Measurements from ENCODE around the gene CRABP1.
"Not testable (repeated sequence)": the region's sequence is repeated elsewhere in the genome, so short reads cannot be mapped to it uniquely, and the experiment has no call there.

The CRABP1 gene

DNA sequence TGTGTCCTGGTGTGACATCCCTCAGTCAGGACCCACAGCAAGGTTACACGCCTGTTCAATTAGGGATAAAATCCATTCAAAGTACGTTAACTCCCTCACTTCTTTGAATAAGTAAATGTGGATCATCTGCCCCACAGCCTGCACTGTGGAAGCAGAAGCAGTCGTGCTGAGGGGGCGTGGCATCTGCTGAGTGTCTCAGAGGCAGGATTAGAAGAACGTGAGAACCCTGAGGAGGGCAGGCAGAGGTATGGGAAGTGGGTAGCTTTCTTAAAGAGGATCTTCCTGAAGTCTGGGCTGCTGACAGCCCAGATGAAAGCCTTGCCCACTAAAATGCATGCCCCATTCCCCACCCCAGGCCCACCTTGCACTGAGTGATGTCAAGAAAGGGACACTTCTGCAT is 28.5 kb downstream of the CRABP1 start:
- no peak for DNase-seq (ENCODE audit: low spot score)
- TF ChIP-seq, protein P1, sequence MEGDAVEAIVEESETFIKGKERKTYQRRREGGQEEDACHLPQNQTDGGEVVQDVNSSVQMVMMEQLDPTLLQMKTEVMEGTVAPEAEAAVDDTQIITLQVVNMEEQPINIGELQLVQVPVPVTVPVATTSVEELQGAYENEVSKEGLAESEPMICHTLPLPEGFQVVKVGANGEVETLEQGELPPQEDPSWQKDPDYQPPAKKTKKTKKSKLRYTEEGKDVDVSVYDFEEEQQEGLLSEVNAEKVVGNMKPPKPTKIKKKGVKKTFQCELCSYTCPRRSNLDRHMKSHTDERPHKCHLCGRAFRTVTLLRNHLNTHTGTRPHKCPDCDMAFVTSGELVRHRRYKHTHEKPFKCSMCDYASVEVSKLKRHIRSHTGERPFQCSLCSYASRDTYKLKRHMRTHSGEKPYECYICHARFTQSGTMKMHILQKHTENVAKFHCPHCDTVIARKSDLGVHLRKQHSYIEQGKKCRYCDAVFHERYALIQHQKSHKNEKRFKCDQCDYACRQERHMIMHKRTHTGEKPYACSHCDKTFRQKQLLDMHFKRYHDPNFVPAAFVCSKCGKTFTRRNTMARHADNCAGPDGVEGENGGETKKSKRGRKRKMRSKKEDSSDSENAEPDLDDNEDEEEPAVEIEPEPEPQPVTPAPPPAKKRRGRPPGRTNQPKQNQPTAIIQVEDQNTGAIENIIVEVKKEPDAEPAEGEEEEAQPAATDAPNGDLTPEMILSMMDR (IDR thresholded peaks at IDR 0.05; ENCODE audit: borderline replicate concordance, control extremely low read depth, extremely low read depth, insufficient read depth, missing control alignments) = no peak
- in situ Hi-C loops (cut with MboI; ENCODE audit: low sequenced_read_pairs, unreplicated experiment) = no loop called here

DNA sequence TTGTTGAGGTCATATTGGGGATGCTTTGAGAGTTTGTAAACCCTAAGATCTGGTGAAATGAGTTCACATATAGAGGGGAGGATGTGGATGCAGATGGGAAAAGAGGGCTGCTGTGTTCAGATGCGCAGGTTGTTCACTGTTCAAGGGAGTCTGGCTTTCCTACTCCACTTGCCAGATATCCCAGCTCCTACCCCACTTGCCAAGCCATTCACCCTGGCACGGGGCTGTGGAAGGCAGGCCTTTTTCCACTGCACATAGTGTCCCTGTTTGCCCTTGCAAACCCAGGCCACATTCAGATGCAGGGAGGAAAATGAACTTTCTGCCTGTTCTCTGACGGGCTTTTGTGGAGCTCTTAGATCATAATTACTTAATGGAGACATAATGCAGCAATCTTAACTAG is 29.0 kb downstream of the CRABP1 start:
- TF ChIP-seq, protein P1 (IDR thresholded peaks at IDR 0.05; ENCODE audit: borderline replicate concordance, control extremely low read depth, extremely low read depth, insufficient read depth, missing control alignments) = no peak
- DNase-seq (ENCODE audit: low spot score) = no peak
- in situ Hi-C loops (cut with MboI; ENCODE audit: low sequenced_read_pairs, unreplicated experiment) = no loop called here

DNA sequence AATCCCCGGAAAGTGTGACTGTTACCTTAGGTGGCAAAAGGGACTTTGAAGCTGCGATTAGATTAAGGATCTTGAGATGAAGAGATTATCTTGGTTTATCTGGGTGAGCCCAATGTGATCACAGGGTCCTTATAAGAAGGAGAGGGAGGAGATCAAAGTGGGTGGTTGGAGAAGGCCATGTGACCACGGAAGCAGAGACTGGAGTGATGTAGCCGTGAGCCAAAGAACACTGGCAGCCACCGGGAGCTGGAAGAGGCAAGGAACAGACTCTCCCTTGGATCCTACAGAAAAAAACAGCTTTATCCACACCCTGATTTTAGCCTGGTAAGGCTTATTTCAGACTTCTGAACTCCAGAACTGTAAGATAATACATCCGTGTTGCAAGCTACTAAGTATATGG is 29.9 kb downstream of the CRABP1 start:
- in situ Hi-C loops (cut with MboI; ENCODE audit: low sequenced_read_pairs, unreplicated experiment) = no loop called here

DNA sequence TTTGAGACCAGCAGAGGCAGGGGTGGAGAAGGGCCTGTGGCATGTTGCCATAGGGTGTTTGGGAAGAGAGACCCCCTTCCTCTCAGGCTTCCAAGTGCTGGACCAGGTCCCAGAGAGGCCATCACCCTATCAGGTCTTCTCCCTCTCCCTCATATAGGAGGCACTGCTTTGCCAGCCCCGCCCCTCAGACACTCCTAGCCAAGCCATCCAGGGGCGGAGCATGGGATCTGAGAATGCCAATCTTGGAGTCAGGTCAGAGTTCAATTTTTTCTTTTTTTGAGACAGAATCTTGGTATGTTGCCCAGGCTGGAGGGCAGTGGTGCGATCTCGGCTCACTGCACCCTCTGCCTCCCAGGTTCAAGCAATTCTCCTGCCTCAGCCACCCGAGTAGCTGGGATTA is 32.7 kb downstream of the CRABP1 start:
- DNase-seq (ENCODE audit: low spot score) = no peak
- TF ChIP-seq, protein P1 (IDR thresholded peaks at IDR 0.05; ENCODE audit: borderline replicate concordance, control extremely low read depth, extremely low read depth, insufficient read depth, missing control alignments) = no peak
- in situ Hi-C loops (cut with MboI; ENCODE audit: low sequenced_read_pairs, unreplicated experiment) = no loop called here

More for the DNA sequence above, 29.9 kb downstream of the CRABP1 start:
- TF ChIP-seq, protein P1 (IDR thresholded peaks at IDR 0.05; ENCODE audit: borderline replicate concordance, control extremely low read depth, extremely low read depth, insufficient read depth, missing control alignments) = no peak
- no peak for DNase-seq (ENCODE audit: low spot score)

DNA sequence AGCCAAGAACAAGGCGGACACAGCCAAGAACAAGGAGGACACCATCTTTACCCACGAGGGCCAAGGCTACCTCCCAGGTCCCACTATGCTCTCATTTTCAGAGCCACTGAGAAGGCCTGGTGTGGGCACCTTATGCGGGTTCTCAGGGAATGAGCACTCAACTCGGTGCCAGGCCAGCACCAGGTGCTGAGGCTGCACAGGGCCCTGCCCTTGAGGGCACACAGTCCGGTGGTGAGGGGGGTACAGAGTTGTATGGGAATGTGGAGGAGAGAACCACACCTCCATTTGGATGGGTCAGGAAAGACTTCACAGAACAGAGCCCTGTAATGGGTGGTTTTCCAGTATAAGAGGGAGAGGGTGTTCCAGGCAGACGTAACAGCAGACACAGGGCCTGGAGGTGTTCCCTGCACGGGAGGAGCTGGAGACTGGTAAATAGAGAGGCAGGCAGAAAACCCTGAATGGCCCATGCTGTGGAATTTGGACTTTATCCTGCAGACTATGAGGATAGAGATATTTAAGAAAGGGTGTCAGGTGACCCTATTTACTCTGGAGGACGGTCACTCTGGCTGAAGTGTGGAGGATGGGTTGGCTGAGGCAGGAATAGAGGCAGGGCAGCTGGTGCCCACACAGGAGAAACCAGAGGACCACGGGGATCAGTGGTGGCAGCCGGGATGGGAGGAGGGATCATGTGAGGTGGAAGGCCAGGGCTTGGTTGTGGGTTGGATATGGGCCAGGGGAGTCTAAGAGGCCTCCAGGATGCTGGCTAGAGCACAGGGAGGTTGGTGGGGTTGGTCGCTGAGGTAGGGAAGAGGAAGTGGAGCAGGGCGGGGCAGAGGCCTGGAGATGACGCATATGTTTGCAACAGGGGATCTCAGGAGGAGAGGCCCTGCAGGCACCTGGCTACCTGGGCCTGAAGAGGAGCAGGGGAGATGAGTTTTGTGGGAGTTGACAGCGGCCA is 34.6 kb downstream of the CRABP1 start:
- in situ Hi-C loops (cut with MboI; ENCODE audit: low sequenced_read_pairs, unreplicated experiment) = no loop called here
- TF ChIP-seq, protein P1 (IDR thresholded peaks at IDR 0.05; ENCODE audit: borderline replicate concordance, control extremely low read depth, extremely low read depth, insufficient read depth, missing control alignments) = no peak

DNA sequence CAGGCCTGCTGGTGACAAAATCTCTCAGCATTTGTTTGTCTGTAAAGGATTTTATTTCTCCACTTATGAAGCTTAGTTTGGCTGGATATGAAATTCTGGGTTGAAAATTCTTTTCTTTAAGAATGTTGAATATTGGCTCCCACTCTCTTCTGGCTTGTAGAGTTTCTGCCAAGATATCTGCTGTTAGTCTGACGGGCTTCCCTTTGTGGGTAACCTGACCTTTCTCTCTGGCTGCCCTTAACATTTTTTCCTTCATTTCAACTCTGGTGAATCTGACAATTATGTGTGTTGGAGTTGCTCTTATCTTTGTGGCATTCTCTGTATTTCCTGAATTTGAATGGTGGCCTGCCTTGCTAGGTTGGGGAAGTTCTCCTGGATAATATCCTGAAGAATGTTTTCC is 40.0 kb downstream of the CRABP1 start:
- in situ Hi-C loops (cut with MboI; ENCODE audit: low sequenced_read_pairs, unreplicated experiment); DNase-seq (ENCODE audit: low spot score): not testable (repeated sequence)

More for the DNA sequence above, 34.6 kb downstream of the CRABP1 start:
- no peak for DNase-seq (ENCODE audit: low spot score)

Measured in GM13976 (cell line).